GM12878 (cell line): Measurements from ENCODE around the gene NACC1.

Experiments
- BHLHE40 ChIP-seq, 2 experiments: fragments of 450-650 bp in 1 of 2; IDR thresholded peaks; 2 replicates each; pipeline ENCODE4 v1.6.1; 2011 to 2017; ENCODE audit warnings: low read depth in 2 of 2, borderline replicate concordance in 1 of 2, improper control_type of control experiment in 1 of 2, low read length in 1 of 2, mild to moderate bottlenecking in 1 of 2
- CHD2 ChIP-seq: IDR thresholded peaks from 2 replicates; pipeline ENCODE4 v1.6.1; 2011; ENCODE audit warnings: low read depth, low read length, improper control_type of control experiment, borderline replicate concordance
- EP300 ChIP-seq, 2 experiments: fragments of 150-350 bp in 1 of 2; IDR thresholded peaks; 2 replicates each; pipeline ENCODE4 v1.6.1; 2011 to 2012; ENCODE audit warnings: low read depth in 2 of 2, low read length in 2 of 2, borderline replicate concordance in 1 of 2, improper control_type of control experiment in 1 of 2, inconsistent platforms in 1 of 2; ENCODE audit not compliant: control insufficient read depth in 1 of 2
- EZH2 ChIP-seq: IDR thresholded peaks from 2 replicates; pipeline ENCODE4 v1.6.1; 2012; ENCODE audit warnings: low read depth, mild to moderate bottlenecking, control low read depth, inconsistent platforms, low read length, borderline replicate concordance; ENCODE audit not compliant: control insufficient read depth
- JUNB ChIP-seq: IDR thresholded peaks from 2 replicates; pipeline ENCODE4 v1.6.1; 2016; ENCODE audit warnings: antibody characterized with exemption, mild to moderate bottlenecking
- RBBP5 ChIP-seq: fragments of 200-600 bp; sonication (generic); conservative IDR thresholded peaks from 2 replicates; pipeline ENCODE4 v1.6.1; 2016
- SPI1 ChIP-seq: IDR thresholded peaks from 2 replicates; pipeline ENCODE4 v1.6.1; 2011; ENCODE audit warnings: low read depth, mild to moderate bottlenecking, low read length, moderate library complexity, borderline replicate concordance; ENCODE audit not compliant: insufficient read depth
- SUPT20H ChIP-seq: IDR thresholded peaks from 2 replicates; pipeline ENCODE4 v1.6.1; 2011; ENCODE audit warnings: low read depth, mild to moderate bottlenecking, low read length, moderate library complexity, borderline replicate concordance; ENCODE audit not compliant: control insufficient read depth
- TF ChIP-seq, protein P1 (sequence below), 3 experiments: IDR thresholded peaks in 2 of 3; conservative IDR thresholded peaks in 1 of 3; 2 replicates each; pipeline ENCODE4 v1.5.1; 2011; ENCODE audit warnings: low read depth in 3 of 3, low read length in 3 of 3, mild to moderate bottlenecking in 3 of 3, control low read depth in 2 of 3, moderate library complexity in 2 of 3, inconsistent platforms in 1 of 3, mixed read lengths in 1 of 3; ENCODE audit not compliant: control insufficient read depth in 2 of 3, insufficient read depth in 1 of 3; ENCODE audit errors: extremely low read depth in 1 of 3

- TF ChIP-seq CHD2 (no peak), BHLHE40 (IDR thresholded peaks at IDR 0.05; ENCODE audit: borderline replicate concordance in 1 of 2, low read depth in 2 of 2, low read length in 1 of 2) (no peak), JUNB (no peak), RBBP5 (no peak), EZH2 (no peak), SUPT20H (no peak), EP300 (IDR thresholded peaks at IDR 0.05; ENCODE audit: borderline replicate concordance in 1 of 2, control insufficient read depth in 1 of 2, low read depth in 2 of 2, low read length in 2 of 2) (no peak), SPI1 (no peak)
- TF ChIP-seq, protein P1, sequence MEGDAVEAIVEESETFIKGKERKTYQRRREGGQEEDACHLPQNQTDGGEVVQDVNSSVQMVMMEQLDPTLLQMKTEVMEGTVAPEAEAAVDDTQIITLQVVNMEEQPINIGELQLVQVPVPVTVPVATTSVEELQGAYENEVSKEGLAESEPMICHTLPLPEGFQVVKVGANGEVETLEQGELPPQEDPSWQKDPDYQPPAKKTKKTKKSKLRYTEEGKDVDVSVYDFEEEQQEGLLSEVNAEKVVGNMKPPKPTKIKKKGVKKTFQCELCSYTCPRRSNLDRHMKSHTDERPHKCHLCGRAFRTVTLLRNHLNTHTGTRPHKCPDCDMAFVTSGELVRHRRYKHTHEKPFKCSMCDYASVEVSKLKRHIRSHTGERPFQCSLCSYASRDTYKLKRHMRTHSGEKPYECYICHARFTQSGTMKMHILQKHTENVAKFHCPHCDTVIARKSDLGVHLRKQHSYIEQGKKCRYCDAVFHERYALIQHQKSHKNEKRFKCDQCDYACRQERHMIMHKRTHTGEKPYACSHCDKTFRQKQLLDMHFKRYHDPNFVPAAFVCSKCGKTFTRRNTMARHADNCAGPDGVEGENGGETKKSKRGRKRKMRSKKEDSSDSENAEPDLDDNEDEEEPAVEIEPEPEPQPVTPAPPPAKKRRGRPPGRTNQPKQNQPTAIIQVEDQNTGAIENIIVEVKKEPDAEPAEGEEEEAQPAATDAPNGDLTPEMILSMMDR (IDR thresholded peaks at IDR 0.05 in 2 of 3, conservative IDR thresholded peaks at IDR 0.05 in 1 of 3; ENCODE audit: control insufficient read depth in 2 of 3, extremely low read depth in 1 of 3, insufficient read depth in 1 of 3, low read depth in 3 of 3, low read length in 3 of 3) = no peak
Measured at GRCh38 chr19:13087795-13088537, 30.1 kb upstream of the NACC1 start.
